HCT116 (cell line): Measurements from ENCODE around the gene NPPC. TPM values are rescaled to one million over a fixed set of nuclear protein-coding genes. Genes with fewer than 3 reads are reported as not detected.

Experiments
- ATAC-seq: fragments of 200-7000 bp; cut with Tn5 transposase; 2 replicates; pipeline ENCODE4 v1.9.1; 2020; ENCODE audit warnings: mild to moderate bottlenecking, moderate library complexity
- BruUV-seq: library from RNA; stranded (reverse); fragments of 400-500 nt; replicated peaks from 2 replicates; lab custom pipeline; 2021; lab: Mats Ljungman, UMichigan
- CTCF ChIA-PET: fragments of 300-600 bp; sonication (Branson Sonifier 250); formaldehyde crosslinking; loops from one replicate; lab custom pipeline; 2021; ENCODE audit warnings: antibody characterized with exemption; lab: Charles Lee
- POLR2A ChIA-PET: fragments of 300-600, 350-600 bp; sonication (Branson Sonifier 250); formaldehyde crosslinking; loops from one replicate; lab custom pipeline; 2021; ENCODE audit warnings: antibody characterized with exemption; lab: Charles Lee
- RAD21 ChIA-PET, 2 experiments: fragments of 300-600 bp; sonication (Branson Sonifier 250); formaldehyde crosslinking; loops; one replicate each; lab custom pipeline; 2023; ENCODE audit warnings: low total read pairs in 2 of 2; ENCODE audit not compliant: uncharacterized antibody in 2 of 2, unreplicated experiment in 2 of 2, low non-redundant PET in 1 of 2; lab: Charles Lee
- DNase-seq: peaks from one replicate; pipeline ENCODE4 v3.0.0-alpha.2; 2010; ENCODE audit warnings: low read depth, low spot score
- H2AFZ ChIP-seq: fragments of 200-600 bp; shearing (Covaris generic), sonication (generic); 2 replicates; pipeline ENCODE4 v1.6.1; 2017; ENCODE audit warnings: low read depth, mixed run types, mixed read lengths, antibody characterized with exemption, low read length; ENCODE audit not compliant: poor library complexity, severe bottlenecking
- H3K27ac ChIP-seq: 2 replicates; pipeline ENCODE4 v1.5.1; 2012; ENCODE audit warnings: low read depth, low read length
- H3K27me3 ChIP-seq: fragments of 200-600 bp; sonication (generic); 2 replicates; pipeline ENCODE4 v1.6.1; 2016; ENCODE audit warnings: mixed run types, low read length, mixed read lengths; ENCODE audit not compliant: insufficient read depth
- H3K36me3 ChIP-seq, 2 experiments: fragments of 200-500 bp in 1 of 2; fragments of 200-600 bp in 1 of 2; sonication (Bioruptor generic) in 1 of 2; sonication (generic) in 1 of 2; 2 replicates each; pipeline versions ENCODE4 v1.5.1 to v1.6.1; 2014 to 2016; ENCODE audit warnings: low read length in 2 of 2, inconsistent platforms in 1 of 2, mixed read lengths in 1 of 2, mixed run types in 1 of 2; ENCODE audit not compliant: insufficient read depth in 2 of 2, control insufficient read depth in 1 of 2
- H3K4me1 ChIP-seq, 2 experiments: fragments of 200-600 bp in 1 of 2; sonication (generic) in 1 of 2; 2 replicates each; pipeline versions ENCODE4 v1.5.1 to v1.6.1; 2012 to 2017; ENCODE audit warnings: low read length in 2 of 2, inconsistent platforms in 1 of 2, mild to moderate bottlenecking in 1 of 2, mixed read lengths in 1 of 2, mixed run types in 1 of 2, moderate library complexity in 1 of 2; ENCODE audit not compliant: insufficient read depth in 2 of 2, control insufficient read depth in 1 of 2
- H3K4me2 ChIP-seq: fragments of 200-600 bp; sonication (generic); 2 replicates; pipeline ENCODE4 v1.6.1; 2017; ENCODE audit warnings: mixed run types, low read length, mixed read lengths
- H3K4me3 ChIP-seq, 2 experiments: fragments of 200-600 bp in 1 of 2; sonication (generic) in 1 of 2; replicated peaks in 1 of 2; 2 replicates each; pipeline ENCODE4 v1.5.1; 2011 to 2016; ENCODE audit warnings: low read length in 2 of 2, control low read depth in 1 of 2, low read depth in 1 of 2, mild to moderate bottlenecking in 1 of 2, mixed read lengths in 1 of 2, mixed run types in 1 of 2
- H3K79me2 ChIP-seq: fragments of 200-600 bp; sonication (generic); 2 replicates; pipeline ENCODE4 v1.6.1; 2017; ENCODE audit warnings: mild to moderate bottlenecking, mixed run types, low read length, moderate library complexity, mixed read lengths; ENCODE audit not compliant: insufficient read depth
- H3K9ac ChIP-seq: fragments of 200-600 bp; sonication (generic); 2 replicates; pipeline ENCODE4 v1.6.1; 2016; ENCODE audit warnings: low read length, mixed read lengths
- H3K9me2 ChIP-seq: fragments of 200-600 bp; sonication (generic), shearing (Covaris generic); 2 replicates; pipeline ENCODE4 v1.6.1; 2017; ENCODE audit warnings: mixed run types, mild to moderate bottlenecking, moderate library complexity; ENCODE audit not compliant: insufficient read depth
- H3K9me3 ChIP-seq, 2 experiments: fragments of 200-500 bp in 1 of 2; fragments of 200-600 bp in 1 of 2; sonication (Bioruptor generic) in 1 of 2; sonication (generic) in 1 of 2; 2 replicates each; pipeline ENCODE4 v1.6.1; 2014 to 2017; ENCODE audit warnings: low read length in 2 of 2, mixed read lengths in 2 of 2, inconsistent platforms in 1 of 2, low read depth in 1 of 2, mild to moderate bottlenecking in 1 of 2, mixed run types in 1 of 2, moderate library complexity in 1 of 2; ENCODE audit not compliant: control insufficient read depth in 1 of 2, insufficient read depth in 1 of 2
- H4K20me1 ChIP-seq: fragments of 200-600 bp; sonication (generic), shearing (Covaris generic); 2 replicates; pipeline ENCODE4 v1.6.1; 2017; ENCODE audit warnings: mixed run types, mild to moderate bottlenecking, moderate library complexity; ENCODE audit not compliant: insufficient read depth
- ELF1 ChIP-seq: IDR thresholded peaks from 2 replicates; pipeline ENCODE4 v1.6.1; 2012; ENCODE audit warnings: low read depth, borderline replicate concordance
- EZH2 ChIP-seq: fragments of 200-600 bp; sonication (generic); IDR thresholded peaks from 2 replicates; pipeline ENCODE4 v1.6.1; 2017; ENCODE audit warnings: antibody characterized with exemption, mixed run types
- FOSL1 ChIP-seq: IDR thresholded peaks from 2 replicates; pipeline ENCODE4 v1.6.1; 2012; ENCODE audit warnings: low read depth
- MAX ChIP-seq: IDR thresholded peaks from 2 replicates; pipeline ENCODE4 v1.6.1; 2012
- POLR2AphosphoS5 ChIP-seq: IDR thresholded peaks from 2 replicates; pipeline ENCODE4 v1.6.1; 2011; ENCODE audit warnings: mild to moderate bottlenecking, low read depth, low read length, moderate library complexity
- SP1 ChIP-seq: IDR thresholded peaks from 2 replicates; pipeline ENCODE4 v1.6.1; 2012; ENCODE audit warnings: low read depth
- SRF ChIP-seq: IDR thresholded peaks from 2 replicates; pipeline ENCODE4 v1.6.1; 2012; ENCODE audit warnings: low read depth
- YY1 ChIP-seq: IDR thresholded peaks from 2 replicates; pipeline ENCODE4 v1.6.1; 2011; ENCODE audit warnings: low read length, low read depth, moderate library complexity, mild to moderate bottlenecking; ENCODE audit not compliant: insufficient replicate concordance; ENCODE audit errors: extremely low read depth
- intact Hi-C: fragments of 100-400 bp; cut with micrococcal nuclease; formaldehyde crosslinking; loops from 2 replicates; pipeline ENCODE4 v1.10.0; 2022
- total RNA-seq: library from RNA; stranded (reverse); gene quantifications from one replicate; pipeline ENCODE4 v1.2.1, GENCODE V29; 2021; ENCODE audit not compliant: unreplicated experiment
- TF ChIP-seq, protein P1 (sequence below): IDR thresholded peaks from 2 replicates; pipeline ENCODE4 v1.6.1; 2012

NPPC gene
- total RNA-seq, 1 experiment from 2014 or later: 0.52 TPM

GRCh38 chr2:231890896-231891513, 35.2 kb downstream of the NPPC start (continued):
- TF ChIP-seq, protein P1, sequence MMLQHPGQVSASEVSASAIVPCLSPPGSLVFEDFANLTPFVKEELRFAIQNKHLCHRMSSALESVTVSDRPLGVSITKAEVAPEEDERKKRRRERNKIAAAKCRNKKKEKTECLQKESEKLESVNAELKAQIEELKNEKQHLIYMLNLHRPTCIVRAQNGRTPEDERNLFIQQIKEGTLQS: no peak
- TF ChIP-seq, all 23 proteins: peak for 0

DNA sequence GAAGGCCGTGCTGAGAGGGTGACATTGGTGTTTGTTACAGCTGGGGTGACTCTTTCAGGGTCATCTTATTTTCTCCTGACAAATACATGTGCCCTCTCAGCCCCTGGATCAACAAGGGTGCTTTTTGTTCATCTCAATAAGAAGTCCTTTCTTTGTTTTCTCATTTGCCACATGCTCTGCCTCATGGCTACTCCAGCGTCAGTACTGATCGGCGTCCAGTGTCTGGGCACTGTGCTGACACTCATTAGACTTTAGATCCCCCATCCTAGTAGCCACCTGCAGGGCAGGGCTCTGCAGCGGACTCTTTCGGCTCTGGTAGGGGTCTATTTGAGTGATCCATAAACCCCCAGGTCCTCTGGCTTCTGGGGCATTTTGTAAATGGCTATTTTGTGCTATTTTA, 38.4 kb downstream of the NPPC start:
- ChIA-PET RAD21 (no interaction called here), POLR2A (no interaction called here), CTCF (no interaction called here)
- H3K9ac ChIP-seq: no peak overlapping the region
- no TSS peak for BruUV-seq
- H3K4me1 ChIP-seq: no peaks in the 10 kb centered on the region
- no peaks in the 10 kb centered on the region for H3K9me2 ChIP-seq
- H4K20me1 ChIP-seq: no peaks in the 10 kb centered on the region
- DNase-seq (no peak), ATAC-seq (no peak)
- no peak overlapping the region for H3K27ac ChIP-seq
- intact Hi-C loops: no loop called here
- H3K79me2 ChIP-seq: no peaks in the 10 kb centered on the region
- no peak overlapping the region for H3K4me2 ChIP-seq
- H3K9me3 ChIP-seq: peaks cover 0 to 4% of the 10 kb centered on the region in 2 experiments; a peak in 1 of 4 replicates
- H3K36me3 ChIP-seq: no peaks in the 10 kb centered on the region
- no peak overlapping the region for H3K4me3 ChIP-seq
- H3K27me3 ChIP-seq: no peaks in the 10 kb centered on the region
- TF ChIP-seq EZH2 (no peak), POLR2AphosphoS5 (no peak), ELF1 (no peak), SP1 (no peak), MAX (no peak), SRF (no peak), YY1 (no peak), FOSL1 (no peak)
- TF ChIP-seq, protein P1: no peak
- H2AFZ ChIP-seq: no peak overlapping the region
